Retinal pigment epithelial cell (primary cell): ENCODE data around the gene SLC22A31.

Experiments
- DNase-seq: peaks from one replicate; pipeline ENCODE4 v3.0.0-alpha.2; 2010; ENCODE audit warnings: low read depth
- H3K4me3 ChIP-seq: 2 replicates; pipeline ENCODE4 v1.5.1; 2011; ENCODE audit warnings: mild to moderate bottlenecking, low read length, control low read depth, moderate library complexity
- TF ChIP-seq, protein P1 (sequence below): conservative IDR thresholded peaks from 2 replicates; pipeline ENCODE4 v1.5.1; 2011; ENCODE audit warnings: low read depth, low read length, control low read depth, inconsistent platforms

Gene SLC22A31

DNA sequence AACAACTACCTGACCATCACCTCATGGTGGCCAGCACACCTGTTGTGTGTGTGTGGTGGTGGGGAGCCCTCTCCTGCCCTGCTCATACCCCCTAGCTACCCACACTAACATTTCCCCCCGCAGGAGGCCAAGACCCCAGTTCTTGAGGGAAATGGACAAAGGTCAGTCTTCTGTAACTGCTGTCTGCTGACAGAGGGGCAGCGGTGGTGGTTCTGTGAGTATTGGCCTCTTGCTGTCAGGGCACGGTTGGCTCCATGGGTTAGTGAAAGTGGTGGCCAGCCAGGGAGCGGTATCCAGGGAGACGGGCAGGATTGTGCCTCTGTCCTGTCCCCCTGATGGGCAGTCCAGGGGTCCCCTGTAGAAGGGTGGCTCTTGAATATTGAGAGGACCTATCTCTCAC lies 43.3 kb upstream of the SLC22A31 start:
- DNase-seq: no peak
- TF ChIP-seq, protein P1, sequence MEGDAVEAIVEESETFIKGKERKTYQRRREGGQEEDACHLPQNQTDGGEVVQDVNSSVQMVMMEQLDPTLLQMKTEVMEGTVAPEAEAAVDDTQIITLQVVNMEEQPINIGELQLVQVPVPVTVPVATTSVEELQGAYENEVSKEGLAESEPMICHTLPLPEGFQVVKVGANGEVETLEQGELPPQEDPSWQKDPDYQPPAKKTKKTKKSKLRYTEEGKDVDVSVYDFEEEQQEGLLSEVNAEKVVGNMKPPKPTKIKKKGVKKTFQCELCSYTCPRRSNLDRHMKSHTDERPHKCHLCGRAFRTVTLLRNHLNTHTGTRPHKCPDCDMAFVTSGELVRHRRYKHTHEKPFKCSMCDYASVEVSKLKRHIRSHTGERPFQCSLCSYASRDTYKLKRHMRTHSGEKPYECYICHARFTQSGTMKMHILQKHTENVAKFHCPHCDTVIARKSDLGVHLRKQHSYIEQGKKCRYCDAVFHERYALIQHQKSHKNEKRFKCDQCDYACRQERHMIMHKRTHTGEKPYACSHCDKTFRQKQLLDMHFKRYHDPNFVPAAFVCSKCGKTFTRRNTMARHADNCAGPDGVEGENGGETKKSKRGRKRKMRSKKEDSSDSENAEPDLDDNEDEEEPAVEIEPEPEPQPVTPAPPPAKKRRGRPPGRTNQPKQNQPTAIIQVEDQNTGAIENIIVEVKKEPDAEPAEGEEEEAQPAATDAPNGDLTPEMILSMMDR: no peak
- no peak overlapping the region for H3K4me3 ChIP-seq

DNA sequence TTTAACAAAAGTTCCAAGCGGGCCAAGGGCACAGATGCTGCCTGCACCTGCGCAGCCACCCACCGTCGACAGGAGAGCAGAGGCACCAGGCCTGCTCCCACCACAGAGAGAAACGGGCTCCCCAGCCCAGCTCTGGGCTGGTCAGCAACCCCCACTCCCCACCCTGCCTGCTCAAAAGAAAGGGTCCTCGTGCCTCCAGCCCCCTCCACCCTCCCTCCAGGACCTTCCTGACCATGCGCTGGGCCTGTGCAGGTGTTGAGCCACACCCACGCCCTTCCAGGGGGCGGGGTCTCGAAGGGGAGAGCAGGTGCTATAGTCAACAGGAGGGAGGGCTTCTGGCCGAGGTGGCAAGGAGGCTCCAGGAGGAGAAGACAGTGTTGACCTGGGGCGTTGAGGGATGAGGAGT lies 42.5 kb upstream of the SLC22A31 start:
- TF ChIP-seq, protein P1: no peak
- no peak for DNase-seq
- H3K4me3 ChIP-seq: no peak overlapping the region

- TF ChIP-seq, protein P1: no peak
- no peak for DNase-seq
- H3K4me3 ChIP-seq: peak overlapping the region; percentile 94
Observed at GRCh38 chr16:89241187-89242007, 41.1 kb upstream of the SLC22A31 start.

DNA sequence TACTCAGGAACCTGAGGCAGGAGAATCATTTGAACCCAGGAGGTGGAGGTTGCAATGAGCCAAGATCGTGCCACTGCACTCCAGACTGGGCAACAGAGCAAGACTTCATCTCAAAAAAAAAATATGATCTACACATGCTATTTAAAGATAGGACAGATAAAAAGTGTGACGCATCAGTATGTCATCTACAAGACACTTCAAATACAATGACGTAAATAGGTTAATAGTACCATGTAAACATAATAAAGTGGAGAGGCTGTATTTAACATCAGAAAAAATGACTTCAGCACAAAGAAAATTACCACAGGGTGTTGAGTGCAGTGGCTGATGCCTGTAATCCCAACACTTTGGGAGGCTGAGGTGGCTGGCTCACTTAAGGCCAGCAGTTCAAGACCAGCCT lies 37.4 kb upstream of the SLC22A31 start:
- TF ChIP-seq, protein P1: no peak
- DNase-seq: no peak
- H3K4me3 ChIP-seq: no peak overlapping the region

DNA sequence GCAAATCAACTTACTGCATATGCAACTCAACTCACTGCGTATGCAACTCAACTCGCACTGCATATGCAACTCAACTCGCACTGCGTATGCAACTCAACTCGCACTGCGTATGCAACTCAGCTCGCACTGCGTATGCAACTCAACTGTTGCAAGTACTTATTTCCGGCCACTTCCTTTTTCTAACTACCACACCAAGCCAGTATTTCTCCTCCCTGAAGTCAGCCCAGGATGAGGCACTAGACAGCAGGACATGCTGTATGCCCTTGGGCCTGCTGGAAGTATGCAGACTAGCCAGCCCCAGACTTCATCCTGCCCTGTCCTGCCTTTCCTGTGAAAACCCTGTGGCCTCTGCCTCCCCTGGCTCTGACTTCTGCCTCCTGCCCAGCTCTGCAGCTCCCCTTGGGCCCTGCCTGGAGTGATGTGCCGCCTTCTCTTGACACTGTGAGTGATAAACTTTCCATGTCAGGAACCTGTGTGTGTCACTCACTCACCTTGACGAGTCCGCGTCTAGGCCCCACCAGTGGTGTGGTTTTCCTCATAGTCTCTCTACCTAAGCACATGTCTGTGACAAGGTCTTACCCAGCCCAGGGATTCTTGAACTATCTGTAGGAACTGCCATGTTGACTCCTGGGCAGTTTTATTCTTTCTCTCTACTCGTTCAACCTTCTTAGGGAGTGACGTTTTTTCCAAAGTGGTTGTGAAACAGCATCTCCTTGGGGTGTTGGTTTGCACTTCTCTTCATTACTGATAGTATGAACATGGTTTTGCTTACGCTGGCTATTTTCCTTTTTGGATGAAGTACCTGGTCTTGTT lies 33.5 kb upstream of the SLC22A31 start:
- TF ChIP-seq, protein P1: no peak
- DNase-seq: no peak
- H3K4me3 ChIP-seq: no peak overlapping the region

- H3K4me3 ChIP-seq: no peak overlapping the region
- DNase-seq: no peak
- TF ChIP-seq, protein P1: no peak
Observed at GRCh38 chr16:89232107-89232506, 31.8 kb upstream of the SLC22A31 start.
